K562 (cell line): Measurements from ENCODE around the gene COL21A1. TPM values are rescaled to one million over a fixed set of nuclear protein-coding genes. Genes with fewer than 3 reads are reported as not detected.

ENCODE experiments used
- ATAC-seq: fragments of 200-7000 bp; cut with Tn5 transposase; 3 replicates; pipeline ENCODE4 v1.9.1; 2020; ENCODE audit warnings: moderate library complexity
- BruUV-seq: library from RNA; stranded (reverse); fragments of 400-500 nt; replicated peaks from 2 replicates; lab custom pipeline; 2021; lab: Mats Ljungman, UMichigan
- CTCF ChIA-PET: fragments of 300-600 bp; formaldehyde crosslinking; extraction: SDS; loops from one replicate; lab custom pipeline; 2021; ENCODE audit warnings: low intra/inter-chr PET ratio; lab: Yijun Ruan, JAX
- POLR2A ChIA-PET: fragments of 300-600, 350-650 bp; sonication (Branson Sonifier 250); formaldehyde crosslinking; extraction: SDS; loops from one replicate; lab custom pipeline; 2021; ENCODE audit warnings: antibody characterized with exemption, inconsistent platforms; lab: Yijun Ruan, JAX
- DNase-seq, 4 experiments: peaks; one replicate each; pipeline versions ENCODE4 v3.0.0 to v3.0.0-alpha.2; 2011 to 2018; ENCODE audit warnings: low spot score in 3 of 4, mixed read lengths in 3 of 4; ENCODE audit errors: extremely low read depth in 1 of 4
- FAIRE-seq: peaks from 2 replicates; lab custom pipeline; 2011; peaks lifted over from hg19 to GRCh38; lab: Jason Lieb, UNC
- H2AFZ ChIP-seq: 2 replicates; pipeline ENCODE4 v1.6.0; 2011; ENCODE audit warnings: low read depth, low read length, control low read depth, inconsistent platforms
- H3K27ac ChIP-seq: fragments of 200-600 bp; 3 replicates; pipeline ENCODE4 v1.8.0; 2011; ENCODE audit warnings: low read depth, mild to moderate bottlenecking, control low read depth, inconsistent platforms, low read length, moderate library complexity, mixed read lengths; ENCODE audit errors: extremely low read depth
- H3K27me3 ChIP-seq, 2 experiments: fragments of 300-600 bp in 1 of 2; 2 replicates in 1 of 2; 3 replicates in 1 of 2; pipeline versions ENCODE4 v1.6.0 to v1.8.0; 2011; ENCODE audit warnings: inconsistent platforms in 2 of 2, low read length in 2 of 2, mild to moderate bottlenecking in 1 of 2, mixed read lengths in 1 of 2, moderate library complexity in 1 of 2; ENCODE audit not compliant: control insufficient read depth in 2 of 2, insufficient read depth in 2 of 2
- H3K36me3 ChIP-seq: fragments of 300-600 bp; 3 replicates; pipeline ENCODE4 v1.8.0; 2011; ENCODE audit warnings: mild to moderate bottlenecking, low read length, inconsistent platforms; ENCODE audit not compliant: control insufficient read depth, insufficient read depth
- H3K4me1 ChIP-seq, 2 experiments: fragments of 200-600 bp in 1 of 2; replicated peaks in 1 of 2; 2 replicates in 1 of 2; 3 replicates in 1 of 2; pipeline versions ENCODE4 v1.5.1 to v1.8.0; 2011; ENCODE audit warnings: inconsistent platforms in 2 of 2, low read length in 2 of 2, mild to moderate bottlenecking in 1 of 2, mixed read lengths in 1 of 2, moderate library complexity in 1 of 2; ENCODE audit not compliant: control insufficient read depth in 2 of 2, insufficient read depth in 2 of 2
- H3K4me2 ChIP-seq: 2 replicates; pipeline ENCODE4 v1.6.1; 2011; ENCODE audit warnings: low read length, control low read depth, inconsistent platforms, mixed read lengths; ENCODE audit not compliant: insufficient read depth
- H3K4me3 ChIP-seq: fragments of 200-600 bp; sonication (generic), shearing (Covaris generic); 2 replicates; pipeline ENCODE4 v1.5.1; 2016; ENCODE audit warnings: control low read depth, inconsistent platforms
- H3K79me2 ChIP-seq: fragments of 200-600 bp; 3 replicates; pipeline ENCODE4 v1.8.0; 2011; ENCODE audit warnings: low read length, inconsistent platforms; ENCODE audit not compliant: control insufficient read depth, insufficient read depth
- H3K9ac ChIP-seq, 2 experiments: 2 replicates each; pipeline versions ENCODE4 v1.6.0 to v1.6.1; 2011; ENCODE audit warnings: low read depth in 2 of 2, low read length in 2 of 2, control low read depth in 1 of 2, inconsistent platforms in 1 of 2, mild to moderate bottlenecking in 1 of 2, mixed read lengths in 1 of 2; ENCODE audit not compliant: insufficient read depth in 1 of 2
- H3K9me1 ChIP-seq: one replicate; pipeline ENCODE4 v1.6.0; 2011; ENCODE audit warnings: inconsistent platforms, mild to moderate bottlenecking, low read length, moderate library complexity; ENCODE audit not compliant: control insufficient read depth, insufficient read depth
- H3K9me3 ChIP-seq: replicated peaks from 2 replicates; pipeline ENCODE4 v1.5.1; 2011; ENCODE audit warnings: low read depth, low read length, inconsistent platforms; ENCODE audit not compliant: control insufficient read depth, insufficient read depth
- H4K20me1 ChIP-seq: replicated peaks from 2 replicates; pipeline ENCODE4 v1.6.1; 2011; ENCODE audit warnings: low read length, inconsistent platforms, mixed read lengths; ENCODE audit not compliant: control insufficient read depth, insufficient read depth
- HBP1 ChIP-seq: fragments of 450-650 bp; formaldehyde crosslinking; IDR thresholded peaks from 2 replicates; pipeline ENCODE4 v1.4.0; 2022; ENCODE audit warnings: missing genetic modification characterization
- JUND ChIP-seq, 2 experiments: IDR thresholded peaks; 2 replicates in 1 of 2; 3 replicates in 1 of 2; pipeline ENCODE4 v1.6.1; 2011; ENCODE audit warnings: borderline replicate concordance in 2 of 2, low read depth in 2 of 2, low read length in 2 of 2, improper control_type of control experiment in 1 of 2, missing biosample characterization in 1 of 2, missing genetic modification characterization in 1 of 2, missing genetic modification reagents in 1 of 2
- SAFB ChIP-seq: fragments of 200-400 bp; formaldehyde crosslinking; IDR thresholded peaks from 2 replicates; pipeline ENCODE4 v1.6.1; 2017; ENCODE audit warnings: low read depth, low read length, borderline replicate concordance
- TAL1 ChIP-seq: fragments of 450-650 bp; IDR thresholded peaks from 2 replicates; pipeline ENCODE4 v1.6.1; 2016; ENCODE audit warnings: mild to moderate bottlenecking
- ZFP30 ChIP-seq: fragments of 250-450 bp; sonication (Bioruptor Pico); IDR thresholded peaks from 2 replicates; pipeline ENCODE4 v1.8.0; 2022; ENCODE audit warnings: moderate library complexity, mild to moderate bottlenecking, inconsistent platforms, borderline replicate concordance
- ZNF347 ChIP-seq: fragments of 450-650 bp; formaldehyde crosslinking; IDR thresholded peaks from 2 replicates; pipeline ENCODE4 v1.4.0; 2020; ENCODE audit warnings: low read depth, mild to moderate bottlenecking, moderate library complexity
- WGBS: fragments of 100-300 bp; shearing (Covaris generic); methylation state at CpG from one replicate; pipeline ENCODE4 v1.1.6; 2016; ENCODE audit warnings: low coverage, mixed read lengths; ENCODE audit not compliant: insufficient coverage; ENCODE audit errors: missing lambda C conversion rate; 5-methylcytosine and 5-hydroxymethylcytosine counted together
- in situ Hi-C: fragments of 300-500 bp; cut with MboI; formaldehyde crosslinking; loops from 4 replicates; pipeline ENCODE4 v1.15.0; 2018; ENCODE audit warnings: inconsistent platforms, mixed read lengths
- intact Hi-C: fragments of 100-400 bp; cut with micrococcal nuclease; formaldehyde crosslinking; loops from 2 replicates; pipeline ENCODE4 v1.14.2; 2022
- polyA plus RNA-seq, 8 experiments: library from polyadenylated mRNA; depleted of rRNA in 4 of 8; stranded (reverse) in 5 of 8; unstranded in 3 of 8; fragments of >200 nt; fragmentation: Nextera tagmentation in 2 of 8; fragmentation: Illumina TruSeq in 1 of 8; extraction: Ambion mirVana in 2 of 8; extraction: Trizol in 1 of 8; gene quantifications; 2 replicates each; pipeline versions ENCODE4 v1.2.1 to v1.2.3, GENCODE V29; 2011 to 2014; ENCODE audit warnings: inconsistent platforms in 1 of 8, missing spikeins in 1 of 8
- total RNA-seq, 7 experiments: library from RNA; depleted of rRNA in 6 of 7; stranded (reverse); fragments of >200 nt in 6 of 7; fragmentation: Illumina TruSeq in 2 of 7; extraction: Trizol in 2 of 7; gene quantifications; 2 replicates each; pipeline versions ENCODE4 v1.2.1 to v1.2.3, GENCODE V29; 2011 to 2021; ENCODE audit warnings: low replicate concordance in 1 of 7

The COL21A1 gene
- total and polyA plus RNA-seq, 9 of the 15 experiments (the other 6 are each of a cell fraction or from before 2014, with no cell fraction given), result 0.03 to 0.76 (median 0.25) TPM

DNA sequence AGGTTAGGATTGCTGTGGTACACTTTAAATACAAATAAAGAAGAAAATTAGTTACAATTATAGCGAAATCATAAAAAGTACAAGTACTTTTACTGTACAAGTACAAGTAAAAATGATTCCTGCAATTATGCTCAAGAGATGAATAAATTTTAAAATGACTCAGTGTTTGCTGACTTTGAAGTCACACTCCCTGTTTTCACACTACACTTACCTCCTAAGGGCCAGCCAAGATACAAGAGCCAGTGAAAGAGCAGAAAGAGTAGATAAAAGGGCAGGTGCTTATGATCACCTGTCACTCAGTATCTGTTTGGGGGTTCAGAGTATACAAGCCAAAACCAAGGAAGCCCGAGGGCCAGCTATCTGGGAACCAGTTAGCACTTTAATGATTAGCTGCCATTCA is 41.0 kb upstream of the COL21A1 start:
- no peak overlapping the region for H3K27ac ChIP-seq
- no peak overlapping the region for H3K9ac ChIP-seq
- H3K9me3 ChIP-seq, result no peaks in the 10 kb centered on the region
- POLR2A ChIA-PET, result no interaction called here
- no peak for TF ChIP-seq HBP1 (CRISPR knock-in tag)
- TF ChIP-seq, all 486 proteins: peak for 0
- H3K9me1 ChIP-seq, result no peaks in the 10 kb centered on the region
- in situ Hi-C loops, result no loop called here
- no peak for DNase-seq
- BruUV-seq, result no TSS peak
- H2AFZ ChIP-seq, result no peak overlapping the region
- intact Hi-C loops, result no loop called here
- no peaks in the 10 kb centered on the region for H3K36me3 ChIP-seq
- 0% methylated on average over 2 of the region's 2 CpGs for WGBS
- no peak for FAIRE-seq
- H3K27me3 ChIP-seq, result no peaks in the 10 kb centered on the region
- H3K4me3 ChIP-seq, result no peak overlapping the region
- no peaks in the 10 kb centered on the region for H3K79me2 ChIP-seq
- no peaks in the 10 kb centered on the region for H4K20me1 ChIP-seq
- H3K4me1 ChIP-seq, result no peaks in the 10 kb centered on the region
- CTCF ChIA-PET, result no interaction called here
- no peak overlapping the region for H3K4me2 ChIP-seq
- ATAC-seq, result no peak

GRCh38 chr6:56282391-56282790 is 35.0 kb upstream of the COL21A1 start:
- CTCF ChIA-PET, result no interaction called here
- intact Hi-C loops (no loop called here), in situ Hi-C loops (no loop called here)
- ATAC-seq (no peak), FAIRE-seq (no peak), DNase-seq (no peak)
- H3K4me3 ChIP-seq, result no peak overlapping the region
- no peak overlapping the region for H2AFZ ChIP-seq
- H3K9me1 ChIP-seq, result no peaks in the 10 kb centered on the region
- no peaks in the 10 kb centered on the region for H4K20me1 ChIP-seq
- BruUV-seq, result no TSS peak
- H3K4me1 ChIP-seq, result no peaks in the 10 kb centered on the region
- H3K79me2 ChIP-seq, result no peaks in the 10 kb centered on the region
- H3K9ac ChIP-seq, result no peak overlapping the region
- 0 out of 2 replicates have a peak, but pooled peaks have one; percentile 28 for TF ChIP-seq SAFB
- TF ChIP-seq TAL1, result no peak
- TF ChIP-seq JUND (IDR thresholded peaks at IDR 0.05; ENCODE audit: borderline replicate concordance, low read depth, low read length), result no peak
- no peak for TF ChIP-seq JUND (tag; IDR thresholded peaks at IDR 0.05; ENCODE audit: borderline replicate concordance, low read depth, low read length)
- no peak for TF ChIP-seq ZFP30 (CRISPR knock-in tag)
- TF ChIP-seq ZNF347 (CRISPR knock-in tag), result no peak
- H3K27me3 ChIP-seq, result no peaks in the 10 kb centered on the region
- POLR2A ChIA-PET, result no interaction called here
- no peak overlapping the region for H3K27ac ChIP-seq
- no peaks in the 10 kb centered on the region for H3K36me3 ChIP-seq
- no peak overlapping the region for H3K4me2 ChIP-seq
- H3K9me3 ChIP-seq, result no peaks in the 10 kb centered on the region
